Measurements from ENCODE around the gene ADAM20. TPM values are rescaled to one million over a fixed set of nuclear protein-coding genes. Genes with fewer than 3 reads are reported as not detected.
A peak's percentile ranks its signal among the peaks of the same experiment; 100 is the strongest.
"Not testable (repeated sequence)": the region's sequence is repeated elsewhere in the genome, so short reads cannot be mapped to it uniquely, and the experiment has no call there.

ADAM20 gene
- not detected in 2 replicates for total RNA-seq (2014; rRNA removed; shearing (Covaris generic))

GRCh38 chr14:70534904-70535303 lies at the start of gene ADAM20:
Gene ADAM20 (minus strand): TSS chr14:70535004. CDS start chr14:70524757, 10,247 bp downstream.
- no peak for DNase-seq (ENCODE audit: low spot score)

DNA sequence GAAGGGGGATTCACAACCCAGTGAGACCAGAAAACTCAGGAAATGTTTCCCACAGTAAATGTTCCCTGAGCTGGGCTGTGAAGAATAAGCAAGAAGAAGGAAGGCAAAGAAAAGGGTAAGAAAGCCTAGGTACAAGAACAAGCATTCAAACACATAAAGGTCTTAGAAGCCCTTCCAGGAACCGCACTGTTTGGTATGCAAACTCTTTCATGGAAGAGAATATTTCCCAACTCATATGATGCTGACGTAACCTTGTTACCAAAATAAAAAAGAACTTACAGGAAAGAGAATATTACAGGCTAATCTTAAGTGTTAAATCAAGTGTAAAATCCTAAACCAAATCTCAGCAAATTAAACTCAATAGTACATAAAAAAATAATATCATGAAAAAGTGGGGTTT lies 42.1 kb upstream of the ADAM20 start:
- DNase-seq (ENCODE audit: low spot score): no peak

GRCh38 chr14:70573050-70573449 lies 38.2 kb upstream of the ADAM20 start:
- DNase-seq (ENCODE audit: low spot score): no peak

GRCh38 chr14:70571139-70571538 lies 36.3 kb upstream of the ADAM20 start:
- DNase-seq (ENCODE audit: low spot score): no peak

- DNase-seq (ENCODE audit: low spot score): peak; percentile 27
Observed at GRCh38 chr14:70567791-70568190, 33.0 kb upstream of the ADAM20 start.

- DNase-seq (ENCODE audit: low spot score): no peak
Observed at GRCh38 chr14:70563869-70564268, 29.1 kb upstream of the ADAM20 start.

- no peak for DNase-seq (ENCODE audit: low spot score)
Observed at GRCh38 chr14:70563417-70563816, 28.6 kb upstream of the ADAM20 start.

- DNase-seq (ENCODE audit: low spot score): no peak
Observed at GRCh38 chr14:70558356-70558755, 23.6 kb upstream of the ADAM20 start.

GRCh38 chr14:70555890-70556289 lies 21.1 kb upstream of the ADAM20 start:
- DNase-seq (ENCODE audit: low spot score): no peak

DNA sequence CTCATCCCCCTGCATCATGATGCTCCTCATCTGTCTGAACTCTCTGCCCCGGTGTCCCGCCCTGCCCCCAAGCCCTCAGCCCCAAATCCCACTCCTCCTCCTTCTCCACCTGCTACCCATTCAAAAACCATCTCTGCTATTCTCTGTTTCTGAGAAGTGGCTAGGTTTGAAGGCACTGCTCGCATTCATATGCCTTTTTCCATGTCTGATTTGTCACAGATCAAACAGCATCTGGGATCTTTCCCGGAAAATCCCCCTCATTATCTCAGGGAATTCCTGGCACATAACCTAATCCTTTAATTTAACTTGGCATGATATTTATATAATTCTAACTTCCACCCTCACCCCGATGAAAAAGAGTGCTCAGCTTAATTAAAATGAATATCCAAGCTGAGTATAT lies 3.3 kb upstream of the ADAM20 start:
- no peak for DNase-seq (ENCODE audit: low spot score)

DNA sequence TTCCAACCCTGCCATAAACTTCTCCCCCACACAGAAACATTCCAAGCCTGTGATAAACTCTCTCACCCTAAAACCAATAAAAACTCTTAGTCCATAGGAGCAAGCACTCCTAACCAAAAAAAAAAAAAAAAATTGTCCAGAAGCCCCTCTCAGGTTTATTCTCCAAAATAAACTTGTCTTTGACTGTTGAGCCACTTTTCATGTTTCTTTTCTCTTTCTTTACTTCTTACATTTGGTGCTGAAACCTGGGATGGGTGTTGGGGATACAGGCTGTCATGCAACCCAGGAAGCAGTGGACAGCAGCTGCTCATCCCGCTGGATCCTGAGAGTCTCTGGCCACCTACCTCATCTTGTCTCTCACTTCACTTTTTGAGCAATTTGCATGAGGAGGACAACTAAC lies 2.0 kb upstream of the ADAM20 start:
- no peak for DNase-seq (ENCODE audit: low spot score)

DNA sequence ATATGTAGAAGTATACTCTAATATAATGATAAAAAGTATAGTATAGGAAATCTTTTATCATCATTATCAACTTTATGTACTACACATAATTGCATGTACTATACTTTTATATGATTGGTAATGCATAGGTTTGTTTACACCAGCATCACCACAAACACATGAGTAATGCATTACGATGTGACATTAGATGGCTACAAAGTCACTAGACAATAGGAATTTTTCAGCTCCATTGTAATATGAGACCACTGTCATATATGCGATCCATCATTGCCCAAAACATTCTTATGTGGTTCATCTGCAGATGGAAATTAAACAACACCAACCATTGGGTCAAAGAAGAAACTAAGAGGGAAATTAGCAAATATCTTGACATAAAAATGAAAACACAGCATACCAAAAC lies 4.4 kb downstream of the ADAM20 start:
- DNase-seq (ENCODE audit: low spot score): no peak

GRCh38 chr14:70527501-70528105 lies 7.2 kb downstream of the ADAM20 start:
- no peak for DNase-seq (ENCODE audit: low spot score)

DNA sequence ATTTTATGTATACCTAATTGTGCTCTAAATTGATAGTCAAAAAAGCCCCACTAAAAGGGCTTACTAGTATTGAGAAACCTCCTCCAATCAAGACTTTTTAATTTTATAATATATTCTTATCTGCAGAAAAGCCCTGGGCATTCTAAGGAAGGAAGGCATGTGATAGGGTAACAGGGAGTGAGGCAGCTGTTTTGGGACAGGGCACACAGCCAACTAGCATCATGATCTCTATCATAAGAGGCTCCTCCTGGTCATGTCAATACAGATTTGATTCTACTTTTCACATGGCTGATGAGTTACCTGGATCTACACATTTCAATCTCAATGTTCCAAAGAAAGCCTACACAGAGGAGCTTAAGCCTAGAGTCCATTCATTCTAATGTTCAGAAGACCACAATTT lies 9.1 kb downstream of the ADAM20 start:
- DNase-seq (ENCODE audit: low spot score): no peak

DNA sequence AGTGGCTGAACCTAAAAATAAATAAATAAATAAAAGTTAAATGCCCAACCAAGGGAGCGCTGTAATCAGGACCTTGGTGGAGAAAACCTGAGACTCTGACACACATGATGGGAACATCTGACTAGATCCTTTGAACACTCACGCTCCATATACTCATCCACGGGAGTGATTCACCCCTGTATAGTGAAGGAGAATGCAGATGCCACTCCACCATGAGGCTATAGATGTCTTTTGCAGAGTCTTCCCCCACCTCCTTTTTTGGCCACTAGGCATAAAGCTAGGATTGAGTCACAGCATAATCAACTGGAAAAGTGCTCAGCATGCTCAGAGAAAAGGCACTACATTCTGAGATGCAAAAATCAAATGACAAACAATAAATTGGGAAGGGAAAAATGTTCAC lies 19.0 kb downstream of the ADAM20 start:
- DNase-seq (ENCODE audit: low spot score): no peak

- no peak for DNase-seq (ENCODE audit: low spot score)
Observed at GRCh38 chr14:70514168-70515069, 20.4 kb downstream of the ADAM20 start.

DNA sequence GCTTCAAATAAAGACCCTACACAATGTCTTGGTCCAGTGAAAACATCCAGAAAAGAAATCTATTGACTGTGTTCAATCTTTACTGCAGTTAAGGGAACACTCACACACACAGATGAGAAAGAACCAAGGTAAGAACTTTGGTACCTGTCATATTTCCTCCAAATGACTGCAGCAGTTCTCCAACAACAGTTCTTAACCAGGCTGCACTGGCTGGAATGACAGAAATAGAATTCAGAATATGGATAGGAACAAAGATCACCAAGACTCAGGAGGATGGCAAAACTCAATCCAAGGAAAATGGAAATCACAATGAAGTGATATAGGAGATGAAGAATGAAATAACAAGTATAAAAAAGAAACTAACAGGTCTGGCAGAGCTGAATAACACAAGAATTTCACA lies 36.6 kb downstream of the ADAM20 start:
- DNase-seq (ENCODE audit: low spot score): no peak

DNA sequence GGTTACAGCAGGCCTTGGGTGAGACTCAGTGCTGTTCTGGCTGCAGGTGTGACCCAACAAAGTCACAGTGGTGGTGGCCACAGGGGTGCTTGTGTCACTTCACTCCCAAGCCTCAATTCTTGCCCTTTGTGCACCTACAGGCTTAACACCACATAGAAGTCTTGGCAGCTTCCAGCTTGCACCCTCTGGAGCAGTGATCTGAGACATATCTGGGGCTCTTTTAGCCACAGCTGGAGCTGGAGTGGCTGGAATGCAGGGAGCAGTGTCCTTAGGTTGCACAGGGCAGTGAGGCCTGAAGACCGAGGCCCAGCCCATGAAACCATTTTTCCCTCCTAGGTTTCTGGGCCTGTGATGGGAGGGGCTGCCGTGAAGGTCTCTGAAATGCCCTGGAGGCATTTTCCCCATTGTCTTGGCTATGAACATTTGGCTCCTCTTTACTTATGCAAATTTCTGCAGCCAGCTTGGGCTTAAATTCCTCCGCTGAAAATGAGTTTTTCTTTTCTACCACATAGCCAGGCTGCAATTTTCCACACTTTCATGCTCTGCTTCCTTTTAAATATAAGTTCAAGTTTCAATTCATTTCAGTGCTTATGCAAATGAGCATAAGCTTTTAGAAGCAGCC lies 45.1 kb downstream of the ADAM20 start:
- DNase-seq (ENCODE audit: low spot score): no peak

- not testable (repeated sequence) for DNase-seq (ENCODE audit: low spot score)
Observed at GRCh38 chr14:70477356-70478105, 57.3 kb downstream of the ADAM20 start.

- DNase-seq (ENCODE audit: low spot score): not testable (repeated sequence)
Observed at GRCh38 chr14:70475459-70475858, 59.3 kb downstream of the ADAM20 start.

DNA sequence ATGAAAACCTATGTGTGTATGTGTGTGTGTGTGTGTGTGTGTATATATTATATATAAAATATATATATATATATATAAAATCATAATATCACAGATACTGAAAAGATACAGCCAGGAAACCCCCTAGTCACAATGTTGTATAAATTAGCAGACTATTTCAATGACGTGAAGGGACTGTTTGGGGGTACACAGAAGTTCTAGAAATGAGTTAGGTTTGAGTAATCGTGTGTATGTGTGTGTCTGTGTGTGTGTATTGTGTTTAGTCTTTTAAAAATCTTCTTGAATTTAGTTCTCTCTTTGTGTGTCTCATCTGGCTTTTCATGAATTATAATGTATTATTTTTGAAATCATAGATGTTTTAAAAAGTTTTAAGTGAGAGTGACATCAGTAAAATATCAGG lies 61.0 kb downstream of the ADAM20 start:
- no peak for DNase-seq (ENCODE audit: low spot score)
